Measurements from ENCODE around the gene PLCL1.

GRCh38 chr2:198116756-198117155 lies 312.4 kb downstream of the PLCL1 start:
- TF ChIP-seq EZH2 (IDR thresholded peaks at IDR 0.05; ENCODE audit: insufficient read depth, poor library complexity, severe bottlenecking) (no peak), EZH2phosphoT487 (IDR thresholded peaks at IDR 0.05; ENCODE audit: insufficient read depth, low read depth) (no peak)

Measured in GM23248 (cell line).